HEK293 (cell line): ENCODE results near the gene KIAA0513.

ENCODE experiments used
- CTCF ChIA-PET: fragments of 350-600 bp; formaldehyde crosslinking; extraction: SDS; loops from one replicate; lab custom pipeline; 2021; ENCODE audit warnings: antibody characterized with exemption; lab: Yijun Ruan, JAX
- POLR2A ChIA-PET: fragments of 300-600 bp; formaldehyde crosslinking; extraction: SDS; loops from one replicate; lab custom pipeline; 2020; ENCODE audit warnings: antibody characterized with exemption, inconsistent platforms; lab: Yijun Ruan, JAX
- H3K27ac ChIP-seq: fragments of 200-500 bp; sonication (Bioruptor generic); 2 replicates; pipeline ENCODE4 v1.5.1; 2014; ENCODE audit warnings: low read depth, low read length, control low read depth, inconsistent platforms; ENCODE audit errors: extremely low read depth
- H3K36me3 ChIP-seq, 2 experiments: fragments of 200-500 bp in 1 of 2; sonication (Bioruptor generic) in 1 of 2; 1 replicate in 1 of 2; 2 replicates in 1 of 2; pipeline ENCODE4 v1.5.1; 2014 to 2017; ENCODE audit warnings: inconsistent platforms in 2 of 2, low read length in 2 of 2; ENCODE audit not compliant: control insufficient read depth in 2 of 2, insufficient read depth in 1 of 2
- H3K4me1 ChIP-seq: fragments of 200-500 bp; sonication (Bioruptor generic); 2 replicates; pipeline ENCODE4 v1.5.1; 2014; ENCODE audit warnings: mild to moderate bottlenecking, low read length, inconsistent platforms; ENCODE audit not compliant: control insufficient read depth, insufficient read depth
- H3K4me3 ChIP-seq: 2 replicates; pipeline ENCODE4 v1.5.1; 2011; ENCODE audit warnings: low read depth, mild to moderate bottlenecking, control low read depth, low read length, moderate library complexity
- H3K9me3 ChIP-seq: fragments of 200-500 bp; sonication (Bioruptor generic); 2 replicates; pipeline ENCODE4 v1.5.1; 2014; ENCODE audit warnings: low read depth, low read length, inconsistent platforms; ENCODE audit not compliant: control insufficient read depth, insufficient read depth
- FEZF1 ChIP-seq: fragments of 450-650 bp; formaldehyde crosslinking; IDR thresholded peaks from 2 replicates; pipeline ENCODE4 v1.5.1; 2016; ENCODE audit warnings: missing biosample characterization, missing genetic modification characterization
- IKZF3 ChIP-seq: fragments of 450-650 bp; IDR thresholded peaks from 2 replicates; pipeline ENCODE4 v1.5.0; 2018; ENCODE audit warnings: missing biosample characterization, mild to moderate bottlenecking, missing genetic modification characterization, moderate library complexity
- KLF7 ChIP-seq: fragments of 450-650 bp; formaldehyde crosslinking; IDR thresholded peaks from 2 replicates; pipeline ENCODE4 v1.5.1; 2016; ENCODE audit warnings: missing biosample characterization, missing genetic modification characterization, borderline replicate concordance
- OSR2 ChIP-seq: fragments of 450-650 bp; formaldehyde crosslinking; IDR thresholded peaks from 2 replicates; pipeline ENCODE4 v1.5.1; 2016; ENCODE audit warnings: missing biosample characterization, missing genetic modification characterization
- SCRT1 ChIP-seq: fragments of 450-650 bp; formaldehyde crosslinking; IDR thresholded peaks from 2 replicates; pipeline ENCODE4 v1.5.1; 2016; ENCODE audit warnings: missing biosample characterization, missing genetic modification characterization, borderline replicate concordance
- SCRT2 ChIP-seq: fragments of 450-650 bp; formaldehyde crosslinking; IDR thresholded peaks from 2 replicates; pipeline ENCODE4 v1.5.1; 2016; ENCODE audit warnings: missing biosample characterization, missing genetic modification characterization
- TCF7L2 ChIP-seq: IDR thresholded peaks from 2 replicates; pipeline ENCODE4 v1.6.1; 2011; ENCODE audit warnings: low read depth, mild to moderate bottlenecking, inconsistent platforms, low read length, moderate library complexity, borderline replicate concordance
- WT1 ChIP-seq: fragments of 450-650 bp; formaldehyde crosslinking; IDR thresholded peaks from 2 replicates; pipeline ENCODE4 v1.5.1; 2016; ENCODE audit warnings: missing biosample characterization, missing genetic modification characterization
- ZBTB26 ChIP-seq: fragments of 450-650 bp; formaldehyde crosslinking; optimal IDR thresholded peaks from 2 replicates; pipeline ENCODE3; 2016; ENCODE audit warnings: missing biosample characterization, mild to moderate bottlenecking, missing genetic modification characterization
- ZBTB8A ChIP-seq: fragments of 450-650 bp; formaldehyde crosslinking; IDR thresholded peaks from 2 replicates; pipeline ENCODE4 v1.5.1; 2016; ENCODE audit warnings: missing biosample characterization, missing genetic modification characterization
- ZNF155 ChIP-seq: fragments of 450-650 bp; formaldehyde crosslinking; IDR thresholded peaks from 2 replicates; pipeline ENCODE4 v1.5.1; 2016; ENCODE audit warnings: missing biosample characterization, missing genetic modification characterization
- ZNF18 ChIP-seq: fragments of 450-650 bp; formaldehyde crosslinking; IDR thresholded peaks from 2 replicates; pipeline ENCODE4 v1.5.1; 2016; ENCODE audit warnings: missing biosample characterization, missing genetic modification characterization
- ZNF2 ChIP-seq: fragments of 450-650 bp; formaldehyde crosslinking; IDR thresholded peaks from 2 replicates; pipeline ENCODE4 v1.5.1; 2016; ENCODE audit warnings: missing biosample characterization, missing genetic modification characterization
- ZNF202 ChIP-seq: fragments of 450-650 bp; formaldehyde crosslinking; IDR thresholded peaks from 2 replicates; pipeline ENCODE4 v1.5.1; 2016; ENCODE audit warnings: missing biosample characterization, missing genetic modification characterization, borderline replicate concordance
- ZNF324 ChIP-seq: fragments of 450-650 bp; formaldehyde crosslinking; IDR thresholded peaks from 2 replicates; pipeline ENCODE4 v1.5.1; 2016; ENCODE audit warnings: missing biosample characterization, missing genetic modification characterization
- ZNF335 ChIP-seq: fragments of 450-650 bp; formaldehyde crosslinking; conservative IDR thresholded peaks from 2 replicates; pipeline ENCODE4 v1.5.1; 2016; ENCODE audit warnings: missing biosample characterization, missing genetic modification characterization
- ZNF398 ChIP-seq: fragments of 450-650 bp; formaldehyde crosslinking; IDR thresholded peaks from 2 replicates; pipeline ENCODE4 v1.5.1; 2017; ENCODE audit warnings: missing biosample characterization, missing genetic modification characterization
- ZNF473 ChIP-seq: fragments of 450-650 bp; formaldehyde crosslinking; IDR thresholded peaks from 2 replicates; pipeline ENCODE4 v1.5.1; 2017; ENCODE audit warnings: missing biosample characterization, missing genetic modification characterization
- ZNF513 ChIP-seq: fragments of 450-650 bp; IDR thresholded peaks from 2 replicates; pipeline ENCODE4 v1.5.1; 2018; ENCODE audit warnings: missing biosample characterization, missing genetic modification characterization
- ZNF530 ChIP-seq: fragments of 450-650 bp; formaldehyde crosslinking; IDR thresholded peaks from 2 replicates; pipeline ENCODE4 v1.5.1; 2016; ENCODE audit warnings: low read depth, missing biosample characterization, missing genetic modification characterization
- ZNF558 ChIP-seq: fragments of 450-650 bp; formaldehyde crosslinking; IDR thresholded peaks from 2 replicates; pipeline ENCODE4 v1.5.1; 2016; ENCODE audit warnings: missing biosample characterization, missing genetic modification characterization
- ZNF623 ChIP-seq: fragments of 450-650 bp; formaldehyde crosslinking; IDR thresholded peaks from 2 replicates; pipeline ENCODE4 v1.5.1; 2016; ENCODE audit warnings: missing biosample characterization, missing genetic modification characterization
- ZNF629 ChIP-seq: fragments of 450-650 bp; formaldehyde crosslinking; IDR thresholded peaks from 2 replicates; pipeline ENCODE4 v1.5.1; 2017; ENCODE audit warnings: missing biosample characterization, missing genetic modification characterization
- ZNF645 ChIP-seq: fragments of 450-650 bp; formaldehyde crosslinking; IDR thresholded peaks from 2 replicates; pipeline ENCODE4; 2016; ENCODE audit warnings: missing biosample characterization, missing genetic modification characterization
- ZNF658 ChIP-seq: fragments of 450-650 bp; formaldehyde crosslinking; IDR thresholded peaks from 2 replicates; pipeline ENCODE4; 2016; ENCODE audit warnings: missing biosample characterization, missing genetic modification characterization
- ZNF76 ChIP-seq: fragments of 450-650 bp; formaldehyde crosslinking; IDR thresholded peaks from 2 replicates; pipeline ENCODE4; 2016; ENCODE audit warnings: low read depth, missing biosample characterization, missing genetic modification characterization, borderline replicate concordance
- ZNF791 ChIP-seq: fragments of 450-650 bp; formaldehyde crosslinking; IDR thresholded peaks from 2 replicates; pipeline ENCODE4 v1.5.1; 2016; ENCODE audit warnings: missing biosample characterization, missing genetic modification characterization
- ZNF837 ChIP-seq: fragments of 450-650 bp; formaldehyde crosslinking; IDR thresholded peaks from 2 replicates; pipeline ENCODE4 v1.5.1; 2016; ENCODE audit warnings: missing biosample characterization, missing genetic modification characterization
- ZNF843 ChIP-seq: fragments of 450-650 bp; formaldehyde crosslinking; IDR thresholded peaks from 2 replicates; pipeline ENCODE4 v1.5.1; 2016; ENCODE audit warnings: missing biosample characterization, missing genetic modification characterization
- ZSCAN5A ChIP-seq: fragments of 450-650 bp; formaldehyde crosslinking; IDR thresholded peaks from 2 replicates; pipeline ENCODE4 v1.5.1; 2016; ENCODE audit warnings: missing biosample characterization, missing genetic modification characterization

Gene KIAA0513

GRCh38 chr16:85027349-85027957 lies at the start of gene KIAA0513:
Gene KIAA0513 (plus strand): TSS chr16:85027795. CDS start chr16:85067072, 39,277 bp downstream.
- ChIA-PET POLR2A (interaction anchor here (2.2 to 3.3 kb wide), 2 partner anchors 16 to 28 kb away, joined by 6 to 25 read pairs; partner anchors contain the start of gene ZDHHC7), CTCF (interaction anchor here (0.6 to 2.0 kb wide), 7 partner anchors 15 to 1779 kb away, joined by 3 to 7 read pairs (median 3); no protein-coding TSS in a partner anchor)
- H3K9me3 ChIP-seq, result no peaks in the 10 kb centered on the region
- H3K4me3 ChIP-seq, result peak within 1 kb of the TSS; percentile 81
- H3K4me1 ChIP-seq, result peaks cover 16% of the 10 kb centered on the region
- no peak within 1 kb of the TSS; the same call in 1 of the 2 replicates for H3K27ac ChIP-seq
- H3K36me3 ChIP-seq, result peaks cover 0 to 6% of the 10 kb centered on the region in 2 experiments; a peak in 1 of 3 replicates
- TF ChIP-seq ZNF629 (peak; percentile 30; the same call in 1 of the 2 replicates), ZNF623 (no peak), ZNF2 (tag by site-specific recombination) (no peak), ZNF398 (tag by site-specific recombination) (no peak; the same call in 1 of the 2 replicates), FEZF1 (tag by site-specific recombination) (no peak), ZNF843 (tag by site-specific recombination) (0 out of 2 replicates have a peak, but pooled peaks have one; percentile 15), ZNF558 (tag by site-specific recombination) (no peak), ZNF530 (tag by site-specific recombination) (no peak), ZNF473 (tag by site-specific recombination) (no peak), SCRT2 (peak; percentile 86), ZNF324 (tag by site-specific recombination) (no peak), KLF7 (tag by site-specific recombination) (peak; percentile 27; the same call in 1 of the 2 replicates), ZNF76 (peak; percentile 40; the same call in 1 of the 2 replicates), ZNF658 (tag by site-specific recombination) (no peak), TCF7L2 (no peak), ZSCAN5A (tag by site-specific recombination) (no peak), SCRT1 (tag by site-specific recombination) (peak; percentile 39; the same call in 1 of the 2 replicates), ZNF791 (tag by site-specific recombination) (no peak), ZNF837 (tag by site-specific recombination) (no peak), ZNF18 (tag by site-specific recombination) (peak; percentile 82), IKZF3 (no peak), ZNF202 (tag by site-specific recombination) (no peak), ZBTB8A (tag by site-specific recombination) (peak; percentile 41), ZNF645 (tag by site-specific recombination) (no peak), ZNF335 (tag by site-specific recombination) (no peak; the same call in none of the 2 replicates), ZNF155 (tag by site-specific recombination) (no peak), ZNF513 (tag by site-specific recombination) (no peak), WT1 (tag by site-specific recombination) (peak; percentile 36; the same call in 1 of the 2 replicates), ZBTB26 (tag by site-specific recombination) (peak; percentile 52), OSR2 (tag by site-specific recombination) (no peak)
